ENCODE results near the gene IGIP.

- TF ChIP-seq, protein P1, sequence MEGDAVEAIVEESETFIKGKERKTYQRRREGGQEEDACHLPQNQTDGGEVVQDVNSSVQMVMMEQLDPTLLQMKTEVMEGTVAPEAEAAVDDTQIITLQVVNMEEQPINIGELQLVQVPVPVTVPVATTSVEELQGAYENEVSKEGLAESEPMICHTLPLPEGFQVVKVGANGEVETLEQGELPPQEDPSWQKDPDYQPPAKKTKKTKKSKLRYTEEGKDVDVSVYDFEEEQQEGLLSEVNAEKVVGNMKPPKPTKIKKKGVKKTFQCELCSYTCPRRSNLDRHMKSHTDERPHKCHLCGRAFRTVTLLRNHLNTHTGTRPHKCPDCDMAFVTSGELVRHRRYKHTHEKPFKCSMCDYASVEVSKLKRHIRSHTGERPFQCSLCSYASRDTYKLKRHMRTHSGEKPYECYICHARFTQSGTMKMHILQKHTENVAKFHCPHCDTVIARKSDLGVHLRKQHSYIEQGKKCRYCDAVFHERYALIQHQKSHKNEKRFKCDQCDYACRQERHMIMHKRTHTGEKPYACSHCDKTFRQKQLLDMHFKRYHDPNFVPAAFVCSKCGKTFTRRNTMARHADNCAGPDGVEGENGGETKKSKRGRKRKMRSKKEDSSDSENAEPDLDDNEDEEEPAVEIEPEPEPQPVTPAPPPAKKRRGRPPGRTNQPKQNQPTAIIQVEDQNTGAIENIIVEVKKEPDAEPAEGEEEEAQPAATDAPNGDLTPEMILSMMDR (IDR thresholded peaks at IDR 0.05) = no peak
- TF ChIP-seq ZFX (IDR thresholded peaks at IDR 0.05; ENCODE audit: borderline replicate concordance) = no peak
These were observed 9.4 kb downstream of the IGIP start for GRCh38 chr5:140135127-140135526.
